Parathyroid adenoma (tissue), 2 donors: ENCODE measurements around the gene DMGDH.
A peak's percentile ranks its signal among the peaks of the same experiment; 100 is the strongest.

Experiments used
- H2AFZ ChIP-seq: fragments of 300-600 bp; sonication (generic); one replicate; pipeline ENCODE4 v1.7.0; 2017; ENCODE audit warnings: antibody characterized with exemption, mild to moderate bottlenecking
- H3K27ac ChIP-seq: fragments of 300-600 bp; sonication (generic); one replicate; pipeline ENCODE4 v1.7.0; 2017
- H3K27me3 ChIP-seq: fragments of 300-600 bp; sonication (generic); one replicate; pipeline ENCODE4 v1.7.0; 2017; ENCODE audit warnings: low read length; ENCODE audit not compliant: control insufficient read depth, insufficient read depth
- H3K36me3 ChIP-seq: fragments of 300-600 bp; sonication (generic); one replicate; pipeline ENCODE4 v1.7.0; 2017; ENCODE audit warnings: low read length; ENCODE audit not compliant: control insufficient read depth, insufficient read depth
- H3K4me1 ChIP-seq: fragments of 300-600 bp; sonication (generic); one replicate; pipeline ENCODE4 v1.7.0; 2017; ENCODE audit warnings: control low read depth
- H3K4me2 ChIP-seq: fragments of 300-600 bp; sonication (generic); one replicate; pipeline ENCODE4 v1.7.0; 2017; ENCODE audit warnings: low read length
- H3K4me3 ChIP-seq: fragments of 300-600 bp; sonication (generic); one replicate; pipeline ENCODE4 v1.7.0; 2017; ENCODE audit warnings: low read depth, low read length
- H3K79me2 ChIP-seq: fragments of 300-600 bp; sonication (generic); one replicate; pipeline ENCODE4 v1.7.0; 2017; ENCODE audit warnings: control low read depth
- H3K9ac ChIP-seq: fragments of 300-600 bp; sonication (generic); one replicate; pipeline ENCODE4 v1.7.0; 2017; ENCODE audit warnings: mild to moderate bottlenecking
- H3K9me3 ChIP-seq: fragments of 300-600 bp; sonication (generic); one replicate; pipeline ENCODE4 v1.7.0; 2017; ENCODE audit warnings: low read length; ENCODE audit not compliant: control insufficient read depth
- TF ChIP-seq, protein P1 (sequence below): fragments of 300-600 bp; sonication (generic); IDR thresholded peaks from one replicate; pipeline ENCODE4 v1.7.0; 2017; ENCODE audit warnings: antibody characterized with exemption, mild to moderate bottlenecking
- donor health status: primary hyperparathyroidism.

DMGDH gene

DNA sequence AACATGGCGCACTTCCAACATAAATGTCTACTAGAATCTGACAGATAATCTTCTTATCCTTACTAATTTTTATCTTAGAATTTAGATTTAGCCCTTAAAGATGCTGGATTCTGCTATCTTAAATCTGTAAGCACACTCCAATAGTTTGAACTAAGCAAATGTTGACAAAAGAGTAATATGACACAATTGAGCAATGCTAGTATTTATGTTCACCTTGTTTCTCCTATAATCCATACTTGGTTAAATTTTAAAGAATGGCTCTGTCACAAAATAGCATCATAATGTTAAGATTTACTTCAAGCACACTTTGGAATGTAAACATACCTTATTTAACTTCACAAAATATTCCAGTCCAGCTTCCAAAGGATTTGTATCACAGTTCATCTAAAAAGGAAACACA, 45.5 kb downstream of the DMGDH start:
- no peak overlapping the region for H2AFZ ChIP-seq
- no peaks in the 10 kb centered on the region for H3K27me3 ChIP-seq
- no peak overlapping the region for H3K27ac ChIP-seq
- H3K79me2 ChIP-seq, result no peaks in the 10 kb centered on the region
- no peaks in the 10 kb centered on the region for H3K4me1 ChIP-seq
- TF ChIP-seq, protein P1, sequence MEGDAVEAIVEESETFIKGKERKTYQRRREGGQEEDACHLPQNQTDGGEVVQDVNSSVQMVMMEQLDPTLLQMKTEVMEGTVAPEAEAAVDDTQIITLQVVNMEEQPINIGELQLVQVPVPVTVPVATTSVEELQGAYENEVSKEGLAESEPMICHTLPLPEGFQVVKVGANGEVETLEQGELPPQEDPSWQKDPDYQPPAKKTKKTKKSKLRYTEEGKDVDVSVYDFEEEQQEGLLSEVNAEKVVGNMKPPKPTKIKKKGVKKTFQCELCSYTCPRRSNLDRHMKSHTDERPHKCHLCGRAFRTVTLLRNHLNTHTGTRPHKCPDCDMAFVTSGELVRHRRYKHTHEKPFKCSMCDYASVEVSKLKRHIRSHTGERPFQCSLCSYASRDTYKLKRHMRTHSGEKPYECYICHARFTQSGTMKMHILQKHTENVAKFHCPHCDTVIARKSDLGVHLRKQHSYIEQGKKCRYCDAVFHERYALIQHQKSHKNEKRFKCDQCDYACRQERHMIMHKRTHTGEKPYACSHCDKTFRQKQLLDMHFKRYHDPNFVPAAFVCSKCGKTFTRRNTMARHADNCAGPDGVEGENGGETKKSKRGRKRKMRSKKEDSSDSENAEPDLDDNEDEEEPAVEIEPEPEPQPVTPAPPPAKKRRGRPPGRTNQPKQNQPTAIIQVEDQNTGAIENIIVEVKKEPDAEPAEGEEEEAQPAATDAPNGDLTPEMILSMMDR, result no peak
- H3K36me3 ChIP-seq, result no peaks in the 10 kb centered on the region
- H3K9ac ChIP-seq, result no peak overlapping the region
- no peak overlapping the region for H3K4me2 ChIP-seq
- no peak overlapping the region for H3K4me3 ChIP-seq
- H3K9me3 ChIP-seq, result no peaks in the 10 kb centered on the region

DNA sequence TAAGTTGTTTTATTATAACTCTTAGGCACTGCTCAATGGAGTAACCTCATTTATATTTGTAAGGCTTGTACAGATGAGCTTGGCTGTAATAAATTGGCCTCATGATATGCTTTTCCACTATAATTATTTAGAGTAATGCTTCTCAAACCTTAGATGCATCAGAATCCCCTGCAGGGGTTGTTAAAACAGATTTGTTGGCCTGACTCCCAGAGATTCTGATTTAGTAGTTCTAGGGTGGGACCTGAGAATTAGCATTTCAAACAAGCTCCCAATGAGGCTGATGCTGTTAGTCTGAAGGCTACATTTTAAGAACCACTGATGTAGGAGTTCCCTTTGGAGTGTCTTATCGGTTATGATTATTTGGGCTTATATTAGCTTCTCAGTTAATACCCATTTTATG, 46.1 kb downstream of the DMGDH start:
- Histone ChIP-seq H3K9ac (no peak overlapping the region), H3K79me2 (no peaks in the 10 kb centered on the region), H2AFZ (no peak overlapping the region), H3K9me3 (no peaks in the 10 kb centered on the region), H3K4me1 (no peaks in the 10 kb centered on the region), H3K27ac (no peak overlapping the region), H3K4me2 (no peak overlapping the region), H3K27me3 (no peaks in the 10 kb centered on the region), H3K36me3 (no peaks in the 10 kb centered on the region), H3K4me3 (no peak overlapping the region)
- TF ChIP-seq, protein P1, result no peak

DNA sequence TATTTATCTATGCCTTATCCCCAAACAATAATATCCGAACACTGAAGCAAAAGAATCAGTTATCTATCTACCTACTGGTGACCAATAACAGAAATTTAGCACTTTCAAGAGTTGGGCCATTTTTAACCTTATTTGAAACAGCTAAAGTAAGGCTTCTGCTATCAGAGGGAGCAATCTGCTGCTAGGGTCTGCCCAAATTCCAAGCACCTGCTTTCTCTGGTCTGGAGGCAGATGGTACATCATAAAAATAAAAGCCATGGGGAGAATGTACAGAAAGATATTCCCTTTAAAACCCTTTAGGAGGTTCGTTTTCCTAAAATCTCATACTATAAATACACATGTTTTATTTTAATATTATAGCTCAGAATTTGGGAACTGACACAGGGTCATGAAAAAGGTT, 46.7 kb downstream of the DMGDH start:
- TF ChIP-seq, protein P1, result no peak
- Histone ChIP-seq H3K36me3 (no peaks in the 10 kb centered on the region), H3K4me2 (no peak overlapping the region), H3K9me3 (no peaks in the 10 kb centered on the region), H3K27ac (no peak overlapping the region), H3K9ac (no peak overlapping the region), H3K79me2 (no peaks in the 10 kb centered on the region), H3K27me3 (no peaks in the 10 kb centered on the region), H3K4me1 (no peaks in the 10 kb centered on the region), H2AFZ (no peak overlapping the region), H3K4me3 (no peak overlapping the region)

DNA sequence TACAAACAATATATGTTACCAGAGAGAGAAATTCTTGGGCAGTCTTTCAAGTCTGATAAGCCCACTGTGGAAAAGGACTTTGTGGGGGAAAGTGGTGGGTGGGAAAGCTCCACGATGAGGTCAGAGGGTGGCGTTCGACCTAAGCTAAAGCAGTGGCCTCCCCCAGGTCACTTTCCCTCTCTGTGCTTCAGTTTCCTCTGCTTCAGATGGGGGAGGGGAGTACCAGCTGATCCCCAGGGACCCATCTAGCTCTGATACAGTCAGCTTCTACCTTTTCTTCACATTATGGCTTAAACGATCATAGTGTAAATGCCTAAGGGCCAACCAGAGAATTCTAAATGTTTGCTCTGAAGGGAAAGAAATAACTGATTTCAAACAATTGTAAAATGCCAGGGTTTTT, 47.7 kb downstream of the DMGDH start:
- Histone ChIP-seq H2AFZ (no peak overlapping the region), H3K9ac (no peak overlapping the region), H3K9me3 (no peaks in the 10 kb centered on the region), H3K79me2 (no peaks in the 10 kb centered on the region), H3K4me1 (no peaks in the 10 kb centered on the region), H3K4me2 (no peak overlapping the region), H3K27ac (no peak overlapping the region), H3K4me3 (no peak overlapping the region), H3K36me3 (no peaks in the 10 kb centered on the region), H3K27me3 (no peaks in the 10 kb centered on the region)
- TF ChIP-seq, protein P1, result no peak

DNA sequence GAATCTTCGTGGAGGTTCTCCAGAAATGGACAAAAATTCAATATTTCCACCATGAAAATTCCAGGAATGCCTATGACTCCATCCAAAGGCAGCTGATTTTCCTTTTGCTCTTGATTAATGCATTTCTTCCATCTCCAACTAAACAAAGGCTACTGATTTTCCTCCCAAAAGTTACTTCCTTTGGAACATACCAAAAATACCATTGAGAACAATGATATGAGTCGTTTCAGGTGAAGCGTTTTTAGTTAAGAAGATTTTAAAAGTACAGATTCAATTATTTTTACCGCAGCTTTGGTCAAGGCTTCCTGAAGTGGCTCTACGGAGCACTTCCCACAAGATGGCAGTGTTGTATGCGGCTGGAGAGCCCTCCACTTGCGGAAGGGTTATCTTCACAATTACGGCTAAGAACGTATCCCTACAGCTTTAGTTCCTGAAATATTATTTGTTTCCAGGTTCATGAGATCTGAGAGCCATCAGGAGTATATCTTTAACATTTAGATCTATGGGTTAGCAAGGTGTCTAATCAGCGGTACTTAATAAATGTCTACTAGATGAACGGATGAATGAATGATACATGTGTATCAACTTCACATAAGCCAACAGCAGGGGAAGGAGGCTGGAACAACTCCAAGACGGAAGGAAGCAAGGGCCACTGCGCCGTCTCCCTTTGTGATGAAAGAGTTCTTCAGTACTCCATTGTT, 48.5 kb downstream of the DMGDH start:
- H3K36me3 ChIP-seq, result no peaks in the 10 kb centered on the region
- H3K27ac ChIP-seq, result no peak overlapping the region
- TF ChIP-seq, protein P1, result peak; percentile 79
- no peaks in the 10 kb centered on the region for H3K4me1 ChIP-seq
- no peak overlapping the region for H3K9ac ChIP-seq
- H2AFZ ChIP-seq, result peak overlapping the region; percentile 51
- H3K4me2 ChIP-seq, result peak overlapping the region; percentile 38
- H3K79me2 ChIP-seq, result no peaks in the 10 kb centered on the region
- H3K4me3 ChIP-seq, result no peak overlapping the region
- no peaks in the 10 kb centered on the region for H3K9me3 ChIP-seq
- no peaks in the 10 kb centered on the region for H3K27me3 ChIP-seq
